HCEC 1CT (cell line): ENCODE data around the gene SLC12A7.

Experiments
- DNase-seq: peaks from one replicate; pipeline ENCODE4 v3.0.0-alpha.2; 2017

The SLC12A7 gene

DNA sequence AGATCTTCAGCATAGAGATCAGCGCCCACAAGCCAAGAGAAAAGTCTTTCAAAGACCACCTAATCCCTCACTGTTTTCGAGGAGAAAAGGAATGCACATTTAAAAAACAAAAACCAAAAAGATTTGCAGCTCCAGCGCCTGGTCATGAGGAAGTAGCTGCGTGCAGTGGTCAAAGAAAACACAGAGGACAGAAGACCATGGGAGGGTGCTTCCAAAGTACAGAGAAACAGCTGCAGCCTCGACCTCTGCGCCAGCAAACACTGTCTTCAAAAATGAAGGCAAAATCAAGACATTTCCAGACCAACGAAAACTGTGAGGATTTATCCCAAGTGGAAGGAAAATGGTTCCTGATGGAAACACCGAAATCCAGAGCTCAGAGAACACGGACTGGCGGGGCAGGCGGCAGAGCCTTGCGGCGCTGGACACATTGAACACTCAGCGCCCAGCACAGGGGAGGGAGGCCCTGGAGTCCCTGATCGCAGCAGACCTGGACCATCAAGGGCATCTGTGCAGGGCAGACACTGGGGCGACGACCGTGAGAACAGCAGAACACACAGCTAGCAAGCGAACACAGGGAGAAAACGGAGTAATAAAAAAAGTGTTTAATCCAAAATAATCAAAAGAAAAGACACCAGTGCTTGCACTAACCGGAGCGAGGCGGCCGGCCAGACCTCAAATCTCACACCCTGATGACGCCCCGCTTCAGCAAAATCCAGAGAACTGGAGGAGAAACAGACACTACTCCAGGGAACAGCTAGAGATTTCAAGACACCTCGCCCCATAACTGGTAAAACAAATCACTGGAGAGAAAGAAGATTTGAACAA lies 12.6 kb upstream of the SLC12A7 start:
- DNase-seq: no peak

DNA sequence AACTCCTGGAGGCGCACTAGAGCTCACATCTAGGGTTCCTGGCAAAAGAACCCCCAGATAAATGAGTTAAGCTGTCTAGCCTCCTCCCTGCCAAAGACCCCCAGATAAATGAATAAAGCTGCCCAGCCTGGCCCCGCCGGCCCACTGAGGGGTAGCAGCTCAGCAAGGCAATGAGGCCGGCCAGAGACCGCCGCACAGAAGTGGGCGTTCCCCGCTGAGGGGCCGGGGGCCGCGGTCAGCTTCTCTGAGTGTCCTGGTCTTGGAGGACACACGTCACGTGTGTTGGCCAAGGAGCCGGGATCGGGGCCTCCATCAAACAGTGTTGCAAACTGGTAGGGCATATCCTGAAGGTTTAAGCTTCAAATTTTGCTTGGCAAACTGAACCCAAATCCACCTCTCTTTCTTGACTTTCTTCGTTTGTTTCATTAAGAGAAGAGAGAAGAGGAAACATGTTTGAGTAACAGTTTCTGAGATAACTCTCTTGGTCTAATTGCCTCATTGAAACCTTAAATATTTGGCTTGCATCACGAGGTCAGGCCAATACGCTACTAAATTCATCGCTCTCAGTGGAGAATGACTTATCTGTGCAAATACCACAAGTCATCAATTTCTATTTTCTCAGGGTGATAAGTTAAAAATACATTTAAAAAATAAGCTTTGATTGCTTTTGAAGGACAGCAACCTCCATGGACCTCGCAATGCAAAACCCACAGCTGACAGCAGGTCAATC lies 11.7 kb upstream of the SLC12A7 start:
- no peak for DNase-seq

DNA sequence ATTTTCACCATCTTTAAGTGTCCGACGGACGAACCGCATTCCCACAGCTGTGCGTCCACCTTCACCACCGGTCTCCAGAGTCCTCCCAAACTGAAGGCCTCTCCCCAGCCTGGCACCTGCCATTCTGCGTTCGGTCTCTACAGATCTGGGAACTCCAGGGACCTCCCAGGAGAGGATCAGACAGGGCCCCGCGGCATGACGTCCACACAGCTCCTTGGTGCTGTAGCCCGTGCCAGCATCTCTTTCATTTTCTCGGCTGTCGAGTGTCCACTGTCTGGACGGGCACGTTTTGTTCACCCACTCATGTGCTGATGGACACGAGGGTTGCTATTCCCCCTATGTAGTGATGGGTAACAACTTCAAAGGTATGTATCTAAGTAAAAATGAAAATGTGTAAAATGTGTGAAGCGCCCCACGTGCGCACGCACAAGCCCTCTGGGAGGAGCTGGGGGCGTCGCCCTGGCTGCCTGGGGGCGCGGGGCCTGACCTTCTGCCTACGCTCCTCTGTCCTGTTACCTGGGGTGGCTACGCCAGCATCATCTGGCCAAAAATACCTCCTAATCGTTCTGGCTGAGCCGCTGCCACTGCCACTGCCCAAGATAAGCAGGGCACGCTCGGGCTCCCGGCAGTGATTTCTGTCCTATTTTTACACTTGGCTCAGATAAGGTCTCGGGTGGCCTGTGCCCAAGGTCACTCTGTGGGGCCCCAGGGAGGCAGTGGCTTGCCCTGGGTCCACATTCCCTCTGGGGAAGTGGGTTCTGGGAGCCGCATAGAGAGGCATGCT lies 10.8 kb upstream of the SLC12A7 start:
- DNase-seq: no peak

DNA sequence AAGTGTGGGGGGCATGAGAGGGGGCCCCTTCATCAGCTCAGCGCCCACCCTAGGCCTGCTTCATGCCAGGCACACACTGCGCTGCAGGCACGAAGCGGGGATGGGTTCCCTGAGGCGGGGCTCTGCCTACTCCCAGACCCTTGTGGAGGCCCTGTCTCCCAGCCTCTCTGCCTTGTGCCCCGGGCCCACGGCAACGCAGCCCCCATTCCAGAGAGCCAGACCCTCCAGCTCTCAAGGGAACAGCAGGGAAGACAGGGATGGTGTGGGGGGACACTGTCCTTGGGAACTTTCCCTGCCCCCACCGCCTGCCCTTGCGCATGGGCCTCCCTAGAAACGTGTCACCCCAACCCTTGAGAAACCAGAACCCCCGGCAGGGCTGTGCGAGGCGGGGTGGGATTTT lies 10.0 kb upstream of the SLC12A7 start:
- DNase-seq: no peak

DNA sequence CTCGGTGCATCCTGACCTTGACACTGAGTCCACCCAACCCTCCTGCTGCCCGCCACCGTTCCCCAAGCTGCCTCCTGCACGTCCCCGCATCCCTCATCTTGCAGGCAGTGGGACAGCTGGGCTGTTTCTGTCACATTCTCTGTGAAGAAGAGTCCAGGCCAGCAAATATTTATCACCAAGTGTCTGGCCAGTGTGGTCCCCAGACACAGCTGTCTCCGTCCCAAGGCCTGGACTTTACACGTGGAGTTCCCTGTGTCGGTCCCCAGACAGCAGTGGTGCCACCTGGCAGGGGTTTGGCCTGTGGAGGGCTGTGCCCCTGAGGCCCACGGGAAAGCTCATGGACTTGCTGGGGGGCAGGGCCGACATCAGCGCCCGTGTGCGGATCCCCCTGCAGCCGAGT lies 9.2 kb upstream of the SLC12A7 start:
- no peak for DNase-seq

DNA sequence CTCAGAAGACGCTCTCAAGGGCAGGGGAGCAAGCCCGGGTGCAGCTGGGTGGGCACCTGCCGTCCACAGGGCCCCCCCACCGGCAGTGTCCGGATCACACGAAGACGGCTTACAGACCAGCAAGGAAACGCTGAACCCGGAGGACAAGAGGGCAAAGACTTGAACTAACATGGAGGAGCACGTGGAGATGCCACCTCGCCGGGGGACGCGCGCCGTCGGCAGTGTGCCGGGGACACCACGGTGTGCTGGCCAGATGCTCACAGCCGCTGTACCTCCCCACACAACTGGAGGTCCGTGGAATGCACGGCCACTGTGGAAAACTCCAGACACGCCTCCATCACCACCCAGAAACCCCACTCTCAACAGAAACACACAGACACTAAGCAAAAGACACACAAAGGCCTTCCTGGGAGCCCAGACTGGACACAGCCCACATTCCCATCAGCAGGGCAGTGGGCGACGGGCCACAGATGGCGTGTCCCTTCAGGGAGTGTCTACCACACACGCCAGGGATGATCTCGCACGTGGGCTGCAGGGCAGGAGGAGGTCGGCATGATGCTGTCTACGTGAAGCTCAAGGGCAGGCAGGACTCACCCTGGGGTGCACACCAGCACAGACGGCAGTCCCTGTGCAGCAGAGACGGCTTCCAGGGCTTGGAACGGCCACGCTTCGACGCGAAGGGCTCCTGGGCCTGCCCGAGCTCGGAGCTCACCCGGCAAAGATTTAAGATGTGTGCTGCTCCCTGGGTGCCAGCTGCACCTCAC lies 8.6 kb upstream of the SLC12A7 start:
- no peak for DNase-seq

DNA sequence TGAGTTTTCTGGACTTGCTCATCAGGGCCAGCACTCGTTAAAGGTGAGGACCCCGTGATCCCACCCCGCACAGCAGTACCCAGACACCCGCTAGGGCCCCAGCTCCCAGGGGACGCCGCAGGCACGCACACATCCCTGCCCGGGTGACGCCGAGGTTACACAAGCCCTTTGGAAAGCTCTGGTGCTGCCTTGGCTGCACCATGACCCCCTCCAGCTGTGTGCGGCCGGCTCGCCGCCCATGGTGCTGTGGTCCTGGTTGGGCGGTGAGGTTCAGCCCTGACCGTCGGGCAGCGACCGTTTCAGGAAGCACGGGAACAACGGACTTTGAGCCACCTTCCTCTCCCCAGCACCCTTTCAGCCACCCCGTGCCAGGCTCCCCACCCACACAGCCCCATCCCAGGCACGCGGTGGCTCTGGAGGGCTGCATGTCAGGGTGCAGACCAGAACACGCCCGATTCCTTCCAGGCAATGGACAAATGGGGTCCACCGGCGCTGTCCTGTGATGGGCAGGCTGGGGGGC lies 7.5 kb upstream of the SLC12A7 start:
- no peak for DNase-seq

DNA sequence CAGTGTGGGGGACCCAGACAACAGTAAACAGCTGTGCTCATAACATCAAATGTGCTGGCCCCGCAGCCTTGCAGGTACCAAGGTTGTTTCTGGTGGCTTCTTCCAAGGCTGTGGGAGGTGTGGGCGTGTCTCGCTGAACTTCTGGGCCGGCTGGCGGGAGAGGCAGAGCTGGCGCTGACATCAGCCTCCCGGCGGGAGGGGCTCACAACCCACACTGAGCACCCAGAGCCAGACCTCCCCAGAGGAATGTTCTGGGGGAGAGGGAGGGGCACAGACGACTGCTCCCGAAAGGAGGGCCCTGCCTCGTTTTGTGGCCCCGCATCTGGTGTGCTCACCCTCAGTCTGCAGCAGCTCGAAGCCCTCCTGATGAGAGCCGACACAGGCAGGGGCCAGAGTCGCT lies 6.9 kb upstream of the SLC12A7 start:
- DNase-seq: no peak

DNA sequence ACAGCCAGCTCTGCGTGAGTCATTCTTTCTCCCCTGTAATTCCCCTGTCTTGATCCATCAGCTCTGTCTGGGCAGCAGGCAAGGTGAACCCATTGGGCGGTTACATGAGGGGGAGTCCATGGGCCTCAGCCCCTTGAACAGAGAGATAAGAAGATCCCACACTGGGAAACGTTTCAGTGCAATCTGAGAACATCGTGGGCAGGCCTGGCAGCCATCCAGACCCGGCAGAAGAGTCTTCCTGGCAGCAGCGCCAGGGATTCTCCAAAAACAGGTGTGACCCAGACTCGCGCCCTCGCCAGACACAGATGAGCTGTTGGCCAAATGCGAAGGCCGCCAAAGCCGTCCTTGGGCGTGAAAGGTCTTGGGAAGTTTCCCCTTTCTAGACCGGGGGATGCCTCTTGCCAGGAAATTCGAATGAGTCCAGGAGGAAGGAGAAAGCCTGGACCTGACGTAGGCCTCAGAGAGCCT lies 6.4 kb upstream of the SLC12A7 start:
- DNase-seq: no peak

DNA sequence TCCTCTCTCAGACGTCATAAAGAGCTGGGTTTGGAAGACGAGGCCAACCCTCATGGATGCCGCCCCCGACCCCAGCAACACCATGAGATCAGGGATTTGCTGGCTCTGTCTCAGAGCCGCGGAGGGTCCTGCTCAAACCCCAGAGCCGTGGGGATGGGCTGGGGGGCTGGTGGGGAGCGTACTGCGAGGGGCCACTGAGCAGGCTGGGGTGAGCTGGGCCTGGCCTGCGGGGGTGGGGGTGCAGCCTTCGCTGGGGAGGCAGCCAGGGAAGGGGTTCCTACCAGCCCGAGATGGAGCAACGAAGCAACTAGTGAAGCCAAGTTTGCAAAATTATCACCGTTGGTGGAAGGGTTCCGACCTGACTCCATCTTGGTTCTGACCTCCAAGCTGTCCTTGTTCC lies 5.1 kb upstream of the SLC12A7 start:
- DNase-seq: no peak

DNA sequence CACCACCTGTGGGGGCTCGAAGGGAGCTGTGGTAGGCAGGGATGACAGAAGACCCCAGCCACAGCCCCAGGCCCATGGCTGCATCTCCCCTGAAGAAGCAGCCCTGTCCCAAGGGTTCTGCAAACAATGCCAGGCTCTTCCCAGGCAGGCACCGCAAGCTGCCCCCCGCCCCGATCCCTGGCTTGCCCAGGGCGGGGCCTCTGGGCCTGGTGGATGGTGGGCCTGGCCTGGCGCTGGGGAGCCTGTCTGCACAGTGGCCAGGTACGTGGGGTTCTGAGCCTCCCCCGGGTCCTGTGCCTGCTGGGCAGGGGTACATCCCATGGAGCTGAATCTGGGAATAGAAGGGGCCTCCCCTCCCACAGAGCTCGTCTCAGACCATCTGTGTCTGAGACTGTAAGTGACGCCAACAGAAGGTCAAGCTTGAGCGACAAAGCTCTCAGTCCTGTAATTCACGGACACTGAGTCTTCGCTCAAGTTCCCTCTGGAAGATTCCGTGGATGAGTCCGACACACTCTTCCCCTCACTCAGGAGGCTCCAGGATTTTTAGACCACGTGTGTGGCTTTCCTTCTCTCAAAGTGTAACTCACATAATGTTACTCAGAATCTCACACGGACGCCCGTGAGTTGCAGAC lies 4.4 kb upstream of the SLC12A7 start:
- DNase-seq: no peak

DNA sequence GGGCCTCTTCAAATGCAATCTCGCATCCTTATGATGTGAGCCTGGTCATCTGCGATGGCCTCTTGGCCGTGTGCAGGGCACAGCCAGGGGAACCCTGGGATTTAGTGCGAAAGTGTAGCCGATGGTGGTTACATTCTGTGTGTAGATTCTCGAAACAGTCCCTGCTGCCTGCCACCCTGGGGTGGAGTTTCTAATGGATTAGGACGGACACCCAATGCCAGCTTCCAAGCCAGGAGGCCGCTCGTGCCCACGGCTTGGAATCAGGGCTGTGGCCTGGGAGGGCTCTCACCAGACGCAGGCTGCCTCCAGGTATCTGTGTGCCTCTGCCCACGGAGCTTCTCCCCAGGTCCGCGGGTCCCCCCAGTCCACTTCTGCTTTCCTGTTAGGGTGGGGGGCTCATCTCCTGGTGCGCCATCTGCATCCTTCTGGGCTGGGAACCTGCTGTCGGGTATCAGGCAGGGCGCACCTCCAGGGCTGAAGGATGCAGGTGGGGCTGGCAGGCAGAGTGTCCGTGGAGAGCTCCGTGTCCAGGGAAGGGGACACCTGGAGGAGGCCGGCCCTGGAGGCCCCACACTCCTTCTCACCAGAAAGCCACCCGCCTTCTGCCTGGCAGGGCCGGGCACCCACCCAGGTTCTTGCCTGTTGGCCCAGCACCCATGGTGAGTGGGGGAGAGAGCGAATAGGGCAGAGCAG lies 3.4 kb upstream of the SLC12A7 start:
- no peak for DNase-seq

DNA sequence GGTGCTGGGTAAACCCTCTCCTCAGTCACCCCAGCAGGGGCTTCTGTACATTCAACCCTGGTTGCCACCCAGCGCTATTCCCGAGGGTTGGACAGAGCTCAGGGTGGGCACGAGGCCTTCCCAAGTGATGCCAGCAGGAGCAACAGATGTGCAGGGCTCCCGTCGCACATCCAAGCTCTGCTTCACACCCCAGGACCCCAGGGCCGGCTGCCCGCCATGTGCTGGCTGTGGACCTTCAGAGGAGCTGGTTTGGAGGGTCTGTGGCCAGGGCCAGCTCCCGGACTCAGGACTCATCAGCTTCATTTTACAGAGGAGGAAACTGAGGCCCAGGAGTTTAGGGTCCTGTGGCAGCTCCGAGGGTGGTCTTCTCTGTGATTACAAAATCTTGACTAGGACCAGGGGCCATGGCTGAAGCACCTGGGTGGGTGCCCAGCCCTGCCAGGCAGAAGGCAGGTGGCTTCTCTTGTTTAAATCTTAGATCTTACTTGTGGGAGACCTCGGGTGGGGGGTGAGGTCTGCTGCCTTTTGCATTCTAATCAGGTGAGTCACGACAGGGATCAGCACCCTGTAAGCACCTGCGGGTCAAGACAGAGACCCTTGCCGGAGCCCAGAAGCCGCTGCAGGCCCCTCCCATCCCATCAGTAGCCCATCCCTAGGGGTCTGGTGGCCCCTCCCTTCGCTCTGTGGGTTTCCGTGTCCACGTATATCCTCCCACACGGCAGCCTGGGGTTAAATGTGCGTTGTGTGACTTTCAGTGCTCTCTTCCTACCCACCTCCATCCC lies 2.1 kb upstream of the SLC12A7 start:
- DNase-seq: no peak

DNA sequence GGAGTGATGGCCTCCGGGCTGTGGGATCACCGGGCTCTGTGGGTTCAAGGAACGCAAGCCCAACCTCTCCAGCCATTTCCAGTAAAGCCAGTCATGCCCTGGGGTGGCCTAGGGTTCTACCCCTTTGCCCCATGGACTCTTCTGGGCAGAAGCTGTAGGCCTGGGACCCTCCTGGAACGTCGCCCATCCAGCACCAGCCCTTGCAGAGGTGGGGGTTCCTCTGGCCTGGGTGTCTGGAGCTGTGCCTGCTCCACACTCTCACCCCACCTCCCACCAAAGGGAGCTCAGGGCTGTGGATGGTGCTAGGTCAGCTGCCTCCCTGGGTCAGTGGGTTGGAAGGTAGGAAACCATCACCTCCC lies 1.4 kb upstream of the SLC12A7 start:
- DNase-seq: no peak

DNA sequence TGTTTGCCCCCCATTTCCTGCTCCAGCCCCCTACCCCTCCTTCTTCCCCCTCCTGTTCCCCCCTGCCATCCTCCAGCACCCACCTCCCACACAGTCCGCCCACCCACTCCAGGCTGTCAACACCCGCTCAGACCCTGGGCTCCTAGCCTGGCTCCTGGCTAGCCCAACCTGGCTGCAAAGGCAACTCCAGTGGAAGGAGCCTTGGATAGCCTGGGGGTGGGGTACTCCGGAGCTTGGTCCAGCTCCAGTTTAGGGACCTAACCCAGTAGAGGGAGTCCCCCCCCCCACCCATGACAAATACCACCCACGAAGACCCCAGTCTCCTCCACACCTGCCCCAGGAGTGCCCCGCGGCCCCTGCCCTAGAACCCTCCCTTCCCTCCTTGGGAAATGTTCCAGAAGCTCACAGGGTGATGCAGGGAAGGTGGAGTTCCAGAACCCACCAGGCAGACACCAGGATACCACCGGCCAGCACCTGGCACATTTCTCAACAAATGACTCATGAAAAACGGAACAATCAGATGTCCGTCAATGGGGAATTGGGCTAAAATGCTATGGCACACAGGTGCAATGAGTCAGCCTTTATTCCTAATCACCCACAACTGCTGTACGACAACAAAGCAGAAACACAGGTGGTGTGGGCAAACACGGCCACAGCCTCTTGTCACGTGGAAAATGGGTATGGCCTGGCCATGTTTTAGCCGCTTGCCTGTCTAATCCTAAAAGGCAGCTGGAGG lies 901 bp upstream of the SLC12A7 start:
- no peak for DNase-seq

DNA sequence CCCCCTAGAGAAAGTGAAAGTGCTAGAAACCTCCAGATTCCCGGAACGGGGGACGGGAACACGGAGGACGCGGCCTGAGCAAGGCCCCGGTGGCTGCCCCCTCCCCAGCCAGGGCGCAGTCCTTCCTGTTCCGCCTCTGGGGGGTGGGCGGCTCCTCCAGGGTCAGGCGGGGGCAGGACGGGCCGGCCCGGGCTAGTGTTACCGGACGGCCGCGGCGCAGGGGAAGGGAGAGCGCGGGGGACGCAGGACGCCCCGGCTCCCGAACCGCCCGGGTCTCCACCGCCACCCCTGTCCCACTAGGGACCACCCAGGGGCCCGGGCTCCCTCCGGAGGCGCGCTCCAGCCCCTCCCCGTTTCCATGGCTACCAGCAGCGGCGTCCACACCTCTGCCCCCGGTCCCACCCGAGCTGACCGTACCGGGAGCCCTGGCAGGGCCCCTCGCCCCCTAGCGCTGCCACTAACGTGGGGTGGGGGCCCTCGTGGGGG lies 579 bp downstream of the SLC12A7 start:
- DNase-seq: no peak

DNA sequence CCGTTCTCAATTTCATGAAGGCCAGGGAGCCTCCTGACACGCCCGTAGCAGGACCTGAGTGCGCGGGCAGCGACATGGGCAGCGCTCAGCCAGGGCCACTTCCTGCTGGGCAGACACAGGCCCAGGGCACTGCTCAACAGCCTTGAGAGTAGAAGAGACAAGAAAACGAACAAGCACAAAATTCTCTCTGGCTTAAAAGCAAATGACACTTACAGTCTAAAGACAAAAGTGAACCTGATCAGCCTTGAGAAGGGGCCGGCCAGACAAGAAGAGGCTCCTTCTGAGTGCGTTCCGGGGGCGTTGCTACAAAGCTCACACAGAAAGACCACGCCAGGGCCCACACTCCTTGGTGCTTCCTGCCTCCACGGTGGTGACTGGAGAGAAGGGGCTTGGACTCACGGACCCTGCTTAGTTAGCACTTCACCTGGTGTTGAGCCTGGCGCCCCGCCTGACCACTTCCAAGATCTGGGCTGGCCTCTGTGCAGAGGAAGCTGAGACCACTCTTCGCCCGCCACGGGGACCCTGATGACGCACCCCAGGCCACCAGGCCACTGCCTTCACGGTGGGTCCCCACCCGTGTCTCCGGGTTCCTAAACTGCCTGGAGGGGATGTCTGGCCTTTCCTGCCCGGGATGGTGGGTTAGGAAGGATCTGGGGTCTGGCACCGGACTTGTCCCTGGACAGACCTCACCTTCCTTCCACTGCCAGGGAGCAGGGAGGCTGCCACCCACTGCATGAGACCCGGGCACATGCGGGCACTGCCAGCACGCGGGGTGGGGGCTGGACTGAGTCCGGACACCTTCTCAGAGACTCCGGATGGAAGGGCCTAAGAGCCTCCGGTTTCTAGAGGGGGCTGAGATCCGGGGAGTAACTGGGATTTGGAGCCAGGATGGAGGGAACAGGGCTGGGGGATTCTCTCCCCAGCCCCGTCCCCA lies 1.3 kb downstream of the SLC12A7 start:
- DNase-seq: no peak

DNA sequence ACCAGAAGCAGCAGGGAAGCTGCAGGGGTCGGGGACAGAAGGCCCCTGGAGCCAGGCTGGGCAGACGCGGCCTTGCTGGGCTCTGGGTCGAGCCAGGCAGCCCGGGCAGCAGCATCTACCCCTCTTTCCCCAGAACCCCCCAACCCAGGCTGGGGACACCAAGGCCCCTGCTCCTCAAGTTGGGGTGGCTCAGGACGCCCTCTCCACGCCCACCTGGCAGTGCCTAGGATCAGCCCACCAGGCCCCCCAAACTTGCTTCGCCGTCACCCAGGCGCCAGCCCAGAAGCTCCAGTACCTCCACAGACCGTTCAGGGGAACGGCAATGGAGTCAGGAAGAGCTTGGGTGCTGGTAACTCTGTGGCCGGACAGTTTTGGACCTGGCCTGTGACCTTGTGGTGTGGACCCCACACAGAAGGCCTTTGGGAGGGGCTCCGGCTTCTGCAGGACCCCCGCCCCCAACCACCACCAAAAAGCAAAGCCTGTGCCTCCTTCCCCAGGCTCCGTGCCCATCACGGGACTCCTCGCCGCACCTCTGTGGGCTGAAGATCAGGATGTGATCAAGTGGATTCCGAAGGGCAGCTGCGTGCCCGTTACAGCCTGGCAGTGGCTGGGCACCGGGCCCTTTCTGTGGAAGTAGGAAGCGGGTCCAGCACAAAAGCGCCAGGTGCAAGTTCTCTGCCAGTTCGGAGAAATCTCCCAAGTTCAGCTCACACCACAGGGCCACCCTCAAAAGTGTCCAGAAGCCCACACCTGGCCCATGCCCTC lies 2.1 kb downstream of the SLC12A7 start:
- DNase-seq: no peak
